HepG2 (cell line): ENCODE measurements around the gene WIZ. TPM values are rescaled to one million over a fixed set of nuclear protein-coding genes. Genes with fewer than 3 reads are reported as not detected.
A peak's percentile ranks its signal among the peaks of the same experiment; 100 is the strongest.

Experiments
- ATAC-seq: fragments of 200-7000 bp; cut with Tn5 transposase; 3 replicates; pipeline ENCODE4 v1.9.1; 2020; ENCODE audit warnings: mild to moderate bottlenecking, moderate library complexity
- BruUV-seq: library from RNA; stranded (reverse); fragments of 400-500 nt; replicated peaks from 2 replicates; lab custom pipeline; 2021; lab: Mats Ljungman, UMichigan
- CTCF ChIA-PET: fragments of 300-600 bp; formaldehyde crosslinking; extraction: SDS; loops from one replicate; lab custom pipeline; 2021; ENCODE audit warnings: low total read pairs, inconsistent platforms, low intra/inter-chr PET ratio; lab: Yijun Ruan, JAX
- POLR2A ChIA-PET: fragments of 350-600 bp; sonication (Branson Sonifier 250); formaldehyde crosslinking; loops from one replicate; lab custom pipeline; 2020; ENCODE audit warnings: antibody characterized with exemption, inconsistent platforms; lab: Yijun Ruan, JAX
- DNase-seq: peaks from one replicate; pipeline ENCODE4 v3.0.0-alpha.2; 2015; ENCODE audit warnings: low spot score
- FAIRE-seq: peaks from 3 replicates; lab custom pipeline; 2011; peaks lifted over from hg19 to GRCh38; lab: Jason Lieb, UNC
- H2AFZ ChIP-seq: one replicate; pipeline ENCODE4 v1.6.1; 2011; ENCODE audit warnings: low read length, inconsistent platforms
- H3K27ac ChIP-seq: fragments of 300-600 bp; 3 replicates; pipeline ENCODE4 v1.8.0; 2011; ENCODE audit warnings: mixed run types, mild to moderate bottlenecking, mixed read lengths, low read length, inconsistent platforms; ENCODE audit not compliant: insufficient read depth; ENCODE audit errors: extremely low read length
- H3K27me3 ChIP-seq, 2 experiments: fragments of 200-600 bp in 1 of 2; 2 replicates in 1 of 2; 3 replicates in 1 of 2; pipeline versions ENCODE4 v1.6.0 to v1.8.0; 2011; ENCODE audit warnings: low read length in 2 of 2, mild to moderate bottlenecking in 2 of 2, moderate library complexity in 2 of 2, inconsistent platforms in 1 of 2; ENCODE audit not compliant: insufficient read depth in 2 of 2, control insufficient read depth in 1 of 2
- H3K36me3 ChIP-seq, 2 experiments: fragments of 200-600 bp in 1 of 2; replicated peaks in 1 of 2; 2 replicates in 1 of 2; 3 replicates in 1 of 2; pipeline versions ENCODE4 v1.5.1 to v1.8.0; 2011; ENCODE audit warnings: low read length in 2 of 2, inconsistent platforms in 1 of 2; ENCODE audit not compliant: insufficient read depth in 2 of 2, control insufficient read depth in 1 of 2
- H3K4me1 ChIP-seq: 2 replicates; pipeline ENCODE4 v1.5.1; 2012; ENCODE audit warnings: low read length, inconsistent platforms; ENCODE audit not compliant: insufficient read depth
- H3K4me2 ChIP-seq: 2 replicates; pipeline ENCODE4 v1.6.0; 2011; ENCODE audit warnings: low read depth, low read length, inconsistent platforms
- H3K4me3 ChIP-seq, 3 experiments: fragments of 200-600 bp in 1 of 3; sonication (generic), shearing (Covaris generic) in 1 of 3; replicated peaks in 1 of 3; 2 replicates each; pipeline ENCODE4 v1.5.1; 2011 to 2016; ENCODE audit warnings: low read length in 3 of 3, inconsistent platforms in 2 of 3, low read depth in 2 of 3, mild to moderate bottlenecking in 2 of 3, control low read depth in 1 of 3, mixed read lengths in 1 of 3; ENCODE audit not compliant: insufficient read depth in 1 of 3
- H3K79me2 ChIP-seq: one replicate; pipeline ENCODE4 v1.6.1; 2011; ENCODE audit warnings: low read length, inconsistent platforms; ENCODE audit not compliant: insufficient read depth
- H3K9ac ChIP-seq: 2 replicates; pipeline ENCODE4 v1.6.0; 2011; ENCODE audit warnings: mild to moderate bottlenecking, low read depth, low read length, inconsistent platforms; ENCODE audit not compliant: insufficient read depth
- H3K9me3 ChIP-seq: 2 replicates; pipeline ENCODE4 v1.5.1; 2012; ENCODE audit warnings: mild to moderate bottlenecking, low read length
- H4K20me1 ChIP-seq: 2 replicates; pipeline ENCODE4 v1.6.0; 2011; ENCODE audit warnings: inconsistent platforms, mild to moderate bottlenecking, low read length, moderate library complexity; ENCODE audit not compliant: insufficient read depth
- DBP ChIP-seq: sonication (generic); formaldehyde crosslinking; IDR thresholded peaks from 2 replicates; pipeline ENCODE4 v1.4.0; 2020; ENCODE audit warnings: missing genetic modification reagents; ENCODE audit errors: not compliant biosample characterization
- MAFK ChIP-seq, 2 experiments: IDR thresholded peaks in 1 of 2; conservative IDR thresholded peaks in 1 of 2; 2 replicates each; pipeline ENCODE4 v1.6.1; 2011; ENCODE audit warnings: improper control_type of control experiment in 2 of 2, low read length in 2 of 2
- PHF5A ChIP-seq: IDR thresholded peaks from one replicate; pipeline ENCODE4 v1.6.1; 2018; ENCODE audit warnings: low read depth, missing genetic modification reagents; ENCODE audit not compliant: unreplicated experiment
- ZIK1 ChIP-seq: sonication (generic); formaldehyde crosslinking; IDR thresholded peaks from 2 replicates; pipeline ENCODE4 v1.5.0; 2020; ENCODE audit warnings: mild to moderate bottlenecking, low read depth, missing genetic modification reagents, borderline replicate concordance
- ZKSCAN5 ChIP-seq: sonication (generic); formaldehyde crosslinking; IDR thresholded peaks from 2 replicates; pipeline ENCODE4 v1.5.1; 2020; ENCODE audit warnings: mild to moderate bottlenecking, missing genetic modification reagents
- ZNF136 ChIP-seq: sonication (generic); formaldehyde crosslinking; IDR thresholded peaks from 2 replicates; pipeline ENCODE4 v1.8.1; 2022; ENCODE audit warnings: low read depth, mild to moderate bottlenecking, moderate library complexity, missing genetic modification reagents
- ZNF24 ChIP-seq: fragments of 450-650 bp; IDR thresholded peaks from 2 replicates; pipeline ENCODE4 v1.6.1; 2017; ENCODE audit warnings: antibody characterized with exemption, mild to moderate bottlenecking
- ZNF432 ChIP-seq: sonication (generic); formaldehyde crosslinking; IDR thresholded peaks from 2 replicates; pipeline ENCODE4 v1.5.0; 2020; ENCODE audit warnings: missing genetic modification reagents, mild to moderate bottlenecking, borderline replicate concordance
- ZNF609 ChIP-seq: sonication (generic); formaldehyde crosslinking; IDR thresholded peaks from 2 replicates; pipeline ENCODE4 v1.4.0; 2020; ENCODE audit warnings: mild to moderate bottlenecking, missing genetic modification reagents, borderline replicate concordance
- ZNF629 ChIP-seq: sonication (generic); formaldehyde crosslinking; conservative IDR thresholded peaks from 2 replicates; pipeline ENCODE4 v1.5.0; 2020; ENCODE audit warnings: missing genetic modification reagents
- WGBS: methylation state at CpG from one replicate; pipeline ENCODE4 v1.1.6; 2017; ENCODE audit warnings: low lambda C conversion rate; 5-methylcytosine and 5-hydroxymethylcytosine counted together
- in situ Hi-C: cut with HindIII; loops from 2 replicates; pipeline ENCODE4 v1.10.0; 2017; ENCODE audit warnings: low pct_unique_long_range_greater_than_20kb; ENCODE audit not compliant: extremely low pct_ligation_motif_present
- intact Hi-C: fragments of 100-400 bp; cut with micrococcal nuclease; formaldehyde crosslinking; loops from one replicate; pipeline ENCODE4 v1.10.0; 2022; ENCODE audit not compliant: unreplicated experiment
- polyA plus RNA-seq, 8 experiments: library from polyadenylated mRNA; depleted of rRNA in 3 of 8; stranded (reverse) in 7 of 8; unstranded in 1 of 8; fragments of >200 nt; fragmentation: Illumina TruSeq in 4 of 8; extraction: Trizol in 4 of 8; gene quantifications; 2 replicates each; pipeline versions ENCODE4 v1.2.1 to v1.2.3, GENCODE V29; 2011 to 2016; ENCODE audit warnings: low read depth in 4 of 8, missing spikeins in 1 of 8, mixed read lengths in 1 of 8; ENCODE audit not compliant: insufficient read depth in 1 of 8
- total RNA-seq, 5 experiments: library from RNA; depleted of rRNA; stranded (reverse); fragments of >200 nt; fragmentation: Illumina TruSeq; extraction: Trizol; gene quantifications; 2 replicates each; pipeline ENCODE4 v1.2.3, GENCODE V29; 2016; ENCODE audit warnings: low read depth in 1 of 5

WIZ gene
- total and polyA plus RNA-seq, 2 of the 13 experiments (the other 11 are each of a cell fraction or from before 2014, with no cell fraction given), result 4.7 to 4.8 TPM

GRCh38 chr19:15443325-15443724 lies 6.4 kb downstream of the WIZ start (continued):
- TF ChIP-seq DBP (CRISPR knock-in tag), result no peak
- TF ChIP-seq MAFK (conservative IDR thresholded peaks at IDR 0.05 in 1 of 2, IDR thresholded peaks at IDR 0.05 in 1 of 2; ENCODE audit: low read length in 2 of 2), result no peak

- no peaks in the 10 kb centered on the region for H4K20me1 ChIP-seq
- H3K9me3 ChIP-seq, result no peaks in the 10 kb centered on the region
- FAIRE-seq (no peak), DNase-seq (no peak), ATAC-seq (no peak)
- H3K4me1 ChIP-seq, result peaks cover 22% of the 10 kb centered on the region
- no peak overlapping the region for H3K4me2 ChIP-seq
- no peak overlapping the region for H3K27ac ChIP-seq
- H3K79me2 ChIP-seq, result no peaks in the 10 kb centered on the region
- intact Hi-C loops, result no loop called here
- 53% methylated on average over 6 of the region's 13 CpGs for WGBS
- H3K36me3 ChIP-seq, result no peaks in the 10 kb centered on the region
- H3K27me3 ChIP-seq, result no peaks in the 10 kb centered on the region
- CTCF ChIA-PET, result no interaction called here
- no peak overlapping the region for H3K9ac ChIP-seq
- H3K4me3 ChIP-seq, result no peak overlapping the region
- H2AFZ ChIP-seq, result no peak overlapping the region
- TF ChIP-seq ZNF629 (CRISPR knock-in tag) (peak; percentile 78), ZNF24 (no peak)
- in situ Hi-C loops, result no loop called here
- no TSS peak for BruUV-seq
- POLR2A ChIA-PET, result no interaction called here
These were observed 7.4 kb downstream of the WIZ start for GRCh38 chr19:15442142-15442920.

- H3K9me3 ChIP-seq, result no peaks in the 10 kb centered on the region
- H3K27me3 ChIP-seq, result no peaks in the 10 kb centered on the region
- 27% methylated on average over 3 of the region's 3 CpGs for WGBS
- no peak for FAIRE-seq
- intact Hi-C loops (no loop called here), in situ Hi-C loops (no loop called here)
- no peak overlapping the region for H2AFZ ChIP-seq
- peaks cover 32% of the 10 kb centered on the region for H3K4me1 ChIP-seq
- H4K20me1 ChIP-seq, result no peaks in the 10 kb centered on the region
- no peak overlapping the region for H3K27ac ChIP-seq
- H3K36me3 ChIP-seq, result no peaks in the 10 kb centered on the region
- H3K4me2 ChIP-seq, result no peak overlapping the region
- no peaks in the 10 kb centered on the region for H3K79me2 ChIP-seq
- no peak for ATAC-seq
- no peak overlapping the region for H3K4me3 ChIP-seq
- ChIA-PET CTCF (no interaction called here), POLR2A (no interaction called here)
- BruUV-seq, result no TSS peak
- no peak overlapping the region for H3K9ac ChIP-seq
- DNase-seq, result no peak
- TF ChIP-seq PHF5A (CRISPR knock-in tag), result no peak
- no peak for TF ChIP-seq ZNF609
- TF ChIP-seq ZKSCAN5 (CRISPR knock-in tag), result no peak
- no peak for TF ChIP-seq ZIK1 (CRISPR knock-in tag)
- TF ChIP-seq ZNF136 (CRISPR knock-in tag), result no peak
- TF ChIP-seq ZNF432 (CRISPR knock-in tag), result no peak
These were observed 8.4 kb downstream of the WIZ start for GRCh38 chr19:15441317-15441716.
